Measurements from ENCODE around the gene BAG1.
A peak's percentile ranks its signal among the peaks of the same experiment; 100 is the strongest.

BAG1 gene

GRCh38 chr9:33241298-33241697, 23.2 kb downstream of the BAG1 start:
- no peak for DNase-seq (ENCODE audit: low read depth)

- no peak for DNase-seq (ENCODE audit: low read depth)
Measured at GRCh38 chr9:33239921-33240320, 24.6 kb downstream of the BAG1 start, which contains the start of gene SPINK4. Gene SPINK4 (plus strand): TSS chr9:33240167. CDS start chr9:33240209, 42 bp downstream.

- DNase-seq (ENCODE audit: low read depth), result no peak
Measured at GRCh38 chr9:33236571-33236970, 27.9 kb downstream of the BAG1 start.

GRCh38 chr9:33234511-33235467, 29.7 kb downstream of the BAG1 start:
- no peak for DNase-seq (ENCODE audit: low read depth)

- DNase-seq (ENCODE audit: low read depth), result peak; percentile 83
Measured at GRCh38 chr9:33233626-33234342, 30.7 kb downstream of the BAG1 start.

GRCh38 chr9:33232815-33233214, 31.7 kb downstream of the BAG1 start:
- no peak for DNase-seq (ENCODE audit: low read depth)

- DNase-seq (ENCODE audit: low read depth), result no peak
Measured at GRCh38 chr9:33231623-33231942, 32.9 kb downstream of the BAG1 start.

- no peak for DNase-seq (ENCODE audit: low read depth)
Measured at GRCh38 chr9:33230756-33231622, 33.5 kb downstream of the BAG1 start.

GRCh38 chr9:33229359-33230114, 35.0 kb downstream of the BAG1 start:
- DNase-seq (ENCODE audit: low read depth), result no peak

- no peak for DNase-seq (ENCODE audit: low read depth)
Measured at GRCh38 chr9:33228606-33229005, 35.9 kb downstream of the BAG1 start.

- no peak for DNase-seq (ENCODE audit: low read depth)
Measured at GRCh38 chr9:33227741-33228140, 36.8 kb downstream of the BAG1 start.

GRCh38 chr9:33227008-33227398, 37.5 kb downstream of the BAG1 start:
- no peak for DNase-seq (ENCODE audit: low read depth)

GRCh38 chr9:33225319-33226147, 39.0 kb downstream of the BAG1 start:
- peak; percentile 37 for DNase-seq (ENCODE audit: low read depth)

- no peak for DNase-seq (ENCODE audit: low read depth)
Measured at GRCh38 chr9:33223696-33224095, 40.8 kb downstream of the BAG1 start.

GRCh38 chr9:33222031-33222430, 42.5 kb downstream of the BAG1 start:
- DNase-seq (ENCODE audit: low read depth), result no peak

- no peak for DNase-seq (ENCODE audit: low read depth)
Measured at GRCh38 chr9:33221568-33221884, 43.0 kb downstream of the BAG1 start.

GRCh38 chr9:33220681-33221567, 43.6 kb downstream of the BAG1 start:
- no peak for DNase-seq (ENCODE audit: low read depth)

- no peak for DNase-seq (ENCODE audit: low read depth)
Measured at GRCh38 chr9:33211695-33212393, 52.7 kb downstream of the BAG1 start.

All from non-pigmented ciliary epithelial cell (primary cell).